IPS-18c (cell line): Measurements from ENCODE around the gene MYH10.

Experiments
- H3K4me3 ChIP-seq: 2 replicates; pipeline ENCODE4 v1.7.0; 2013; ENCODE audit warnings: low read depth, mild to moderate bottlenecking, low read length, moderate library complexity; ENCODE audit not compliant: insufficient read depth
- H3K9me3 ChIP-seq: one replicate; pipeline ENCODE4 v1.6.1; 2013; ENCODE audit warnings: mild to moderate bottlenecking, low read length, moderate library complexity; ENCODE audit not compliant: control insufficient read depth, insufficient read depth

The MYH10 gene

GRCh38 chr17:8537734-8538133, 92.8 kb downstream of the MYH10 start:
- H3K9me3 ChIP-seq = no peaks in the 10 kb centered on the region
- H3K4me3 ChIP-seq = no peak overlapping the region

GRCh38 chr17:8534498-8535188, 95.9 kb downstream of the MYH10 start:
- H3K4me3 ChIP-seq = no peak overlapping the region
- H3K9me3 ChIP-seq = no peaks in the 10 kb centered on the region

GRCh38 chr17:8532021-8532420, 98.5 kb downstream of the MYH10 start:
- Histone ChIP-seq H3K9me3 (no peaks in the 10 kb centered on the region), H3K4me3 (no peak overlapping the region)

- H3K9me3 ChIP-seq = no peaks in the 10 kb centered on the region
- no peak overlapping the region for H3K4me3 ChIP-seq
Measured at GRCh38 chr17:8522577-8522976, 107.9 kb downstream of the MYH10 start.

GRCh38 chr17:8520981-8521380, 109.5 kb downstream of the MYH10 start:
- Histone ChIP-seq H3K9me3 (no peaks in the 10 kb centered on the region), H3K4me3 (no peak overlapping the region)

GRCh38 chr17:8518850-8519249, 111.7 kb downstream of the MYH10 start:
- no peak overlapping the region for H3K4me3 ChIP-seq
- H3K9me3 ChIP-seq = no peaks in the 10 kb centered on the region

GRCh38 chr17:8518326-8518725, 112.2 kb downstream of the MYH10 start:
- H3K9me3 ChIP-seq = no peaks in the 10 kb centered on the region

GRCh38 chr17:8514801-8515200, 115.7 kb downstream of the MYH10 start:
- H3K9me3 ChIP-seq = no peaks in the 10 kb centered on the region

More at GRCh38 chr17:8518326-8518725, 112.2 kb downstream of the MYH10 start:
- no peak overlapping the region for H3K4me3 ChIP-seq

GRCh38 chr17:8506145-8506544, 124.4 kb downstream of the MYH10 start:
- Histone ChIP-seq H3K4me3 (no peak overlapping the region), H3K9me3 (no peaks in the 10 kb centered on the region)

More at GRCh38 chr17:8514801-8515200, 115.7 kb downstream of the MYH10 start:
- H3K4me3 ChIP-seq = no peak overlapping the region

GRCh38 chr17:8504460-8505207, 125.9 kb downstream of the MYH10 start:
- H3K9me3 ChIP-seq = no peaks in the 10 kb centered on the region
- no peak overlapping the region for H3K4me3 ChIP-seq

- no peak overlapping the region for H3K4me3 ChIP-seq
- H3K9me3 ChIP-seq = no peaks in the 10 kb centered on the region
Measured at GRCh38 chr17:8503807-8504206, 126.7 kb downstream of the MYH10 start.

GRCh38 chr17:8503368-8503767, 127.2 kb downstream of the MYH10 start:
- Histone ChIP-seq H3K4me3 (no peak overlapping the region), H3K9me3 (no peaks in the 10 kb centered on the region)

GRCh38 chr17:8502126-8502525, 128.4 kb downstream of the MYH10 start:
- Histone ChIP-seq H3K9me3 (no peaks in the 10 kb centered on the region), H3K4me3 (no peak overlapping the region)

- H3K4me3 ChIP-seq = no peak overlapping the region
- no peaks in the 10 kb centered on the region for H3K9me3 ChIP-seq
Measured at GRCh38 chr17:8500609-8501008, 129.9 kb downstream of the MYH10 start.

GRCh38 chr17:8499614-8500013, 130.9 kb downstream of the MYH10 start:
- Histone ChIP-seq H3K9me3 (no peaks in the 10 kb centered on the region), H3K4me3 (no peak overlapping the region)

- no peak overlapping the region for H3K4me3 ChIP-seq
- no peaks in the 10 kb centered on the region for H3K9me3 ChIP-seq
Measured at GRCh38 chr17:8499171-8499570, 131.4 kb downstream of the MYH10 start.

- H3K4me3 ChIP-seq = no peak overlapping the region
- no peaks in the 10 kb centered on the region for H3K9me3 ChIP-seq
Measured at GRCh38 chr17:8496081-8496480, 134.4 kb downstream of the MYH10 start.

- Histone ChIP-seq H3K4me3 (no peak overlapping the region), H3K9me3 (peaks cover 3% of the 10 kb centered on the region)
Measured at GRCh38 chr17:8494506-8495111, 135.9 kb downstream of the MYH10 start.
